Spleen (tissue), 11 donors: ENCODE measurements around the gene TMEM164. TPM values are rescaled to one million over a fixed set of nuclear protein-coding genes. Genes with fewer than 3 reads are reported as not detected.

Experiments used
- DNase-seq: peaks from one replicate; pipeline ENCODE4 v3.0.0-alpha.2; 2020
- H3K27ac ChIP-seq, 8 donors: fragments of 200-600 bp; sonication (generic) in 7 of 8; 1 replicate in 4 of 8; 2 replicates in 4 of 8; pipeline versions ENCODE4 v1.5.0 to v1.8.0; 2016 to 2021; ENCODE audit warnings: inconsistent platforms in 4 of 8, mild to moderate bottlenecking in 4 of 8, moderate library complexity in 1 of 8
- H3K27me3 ChIP-seq, 7 donors: fragments of 200-600 bp; sonication (generic) in 6 of 7; replicated peaks in 1 of 7; 1 replicate in 4 of 7; 2 replicates in 3 of 7; pipeline versions ENCODE4 v1.5.0 to v1.8.0; 2016 to 2021; ENCODE audit warnings: inconsistent platforms in 3 of 7, mild to moderate bottlenecking in 1 of 7
- H3K36me3 ChIP-seq, 6 donors: fragments of 200-600 bp; sonication (generic) in 5 of 6; 1 replicate in 4 of 6; 2 replicates in 2 of 6; pipeline versions ENCODE4 v1.5.0 to v1.8.0; 2016 to 2021; ENCODE audit warnings: inconsistent platforms in 2 of 6
- H3K4me1 ChIP-seq, 6 donors: fragments of 200-600 bp; sonication (generic) in 5 of 6; 1 replicate in 3 of 6; 2 replicates in 3 of 6; pipeline versions ENCODE4 v1.5.0 to v1.8.0; 2016 to 2021; ENCODE audit warnings: inconsistent platforms in 3 of 6
- H3K4me3 ChIP-seq, 8 donors: fragments of 200-600 bp; sonication (generic) in 7 of 8; 1 replicate in 4 of 8; 2 replicates in 4 of 8; pipeline versions ENCODE4 v1.5.0 to v1.8.0; 2016 to 2021; ENCODE audit warnings: inconsistent platforms in 4 of 8, mild to moderate bottlenecking in 4 of 8, moderate library complexity in 2 of 8
- H3K9me3 ChIP-seq, 8 donors: fragments of 200-600 bp; sonication (generic) in 7 of 8; 1 replicate in 4 of 8; 2 replicates in 4 of 8; pipeline versions ENCODE4 v1.5.0 to v1.8.0; 2016 to 2021; ENCODE audit warnings: inconsistent platforms in 4 of 8
- POLR2A ChIP-seq, 3 donors: fragments of 450-650 bp; IDR thresholded peaks; one replicate each; pipeline ENCODE4 v1.5.1; 2017; ENCODE audit warnings: antibody characterized with exemption in 3 of 3, mild to moderate bottlenecking in 1 of 3
- POLR2AphosphoS5 ChIP-seq, 3 donors: sonication (generic); formaldehyde crosslinking; IDR thresholded peaks; one replicate each; pipeline ENCODE4 v1.5.1; 2017; ENCODE audit warnings: antibody characterized with exemption in 3 of 3
- WGBS, 5 donors: extraction: QIAGEN DNeasy Blood & Tissue Kit in 3 of 5; methylation state at CpG; one replicate each; pipeline versions ENCODE4 v1.1.5 to v1.1.7; 2013 to 2018; 5-methylcytosine and 5-hydroxymethylcytosine counted together
- intact Hi-C: fragments of 100-400 bp; cut with DNase I; formaldehyde crosslinking; loops from one replicate; pipeline ENCODE4 v1.15.0; 2023; ENCODE audit warnings: low total_unique reads
- polyA plus RNA-seq, 3 donors: library from polyadenylated mRNA; stranded (reverse); fragments of 200-250 nt; gene quantifications; one replicate each; pipeline ENCODE4 v1.2.1, GENCODE V29; 2013
- total RNA-seq, 7 donors: library from RNA; depleted of rRNA in 3 of 7; stranded (reverse); fragments of >200 nt in 3 of 7; fragmentation: NEBNext Ultra II Directional in 4 of 7; extraction: Animal tissue kit (Norgen Biotek cat#: 25700) in 4 of 7; gene quantifications; one replicate each; pipeline versions ENCODE4 v1.1.0 to v1.2.1, GENCODE V29; 2016 to 2021
- TF ChIP-seq, protein P1 (sequence below), 11 experiments: fragments of 200-600 bp in 7 of 11; fragments of 450-650 bp in 4 of 11; sonication (generic) in 4 of 11; IDR thresholded peaks in 8 of 11; conservative IDR thresholded peaks in 3 of 11; 1 replicate in 7 of 11; 2 replicates in 4 of 11; pipeline versions ENCODE4 v1.4.0 to v1.8.0; 2016 to 2021; ENCODE audit warnings: antibody characterized with exemption in 11 of 11, inconsistent platforms in 4 of 11, mild to moderate bottlenecking in 1 of 11
- donor health status: healthy with polysubstance abuse.
- donor health status: DM: no; HTN: no; CAD: no; lungs with moderate emphysema.
- donor health status: DM: no; HTN: no; CAD: no.
- donor health status: Bipolar disorder and iron deficiency.
- donor health status: healthy.
- donor health status: DM: no; HTN: no; CAD: no.
- donor health status: DM: yes; HTN: yes; CAD: no.

The TMEM164 gene
- total and polyA plus RNA-seq, 10 donors, result 3.9 to 29.7 (median 24.3) TPM

GRCh38 chrX:110012818-110013485 lies 10.0 kb downstream of the TMEM164 start:
- H3K36me3 ChIP-seq, result peaks cover 0 to 16% (median 0%) of the 10 kb centered on the region in 6 donors
- intact Hi-C loops, result no loop called here
- no peak for DNase-seq
- no peak overlapping the region for H3K27ac ChIP-seq
- H3K4me3 ChIP-seq, result no peak overlapping the region
- no peaks in the 10 kb centered on the region for H3K27me3 ChIP-seq
- TF ChIP-seq POLR2A (IDR thresholded peaks at IDR 0.05) (no peak), POLR2AphosphoS5 (IDR thresholded peaks at IDR 0.05) (no peak)
- TF ChIP-seq, protein P1, sequence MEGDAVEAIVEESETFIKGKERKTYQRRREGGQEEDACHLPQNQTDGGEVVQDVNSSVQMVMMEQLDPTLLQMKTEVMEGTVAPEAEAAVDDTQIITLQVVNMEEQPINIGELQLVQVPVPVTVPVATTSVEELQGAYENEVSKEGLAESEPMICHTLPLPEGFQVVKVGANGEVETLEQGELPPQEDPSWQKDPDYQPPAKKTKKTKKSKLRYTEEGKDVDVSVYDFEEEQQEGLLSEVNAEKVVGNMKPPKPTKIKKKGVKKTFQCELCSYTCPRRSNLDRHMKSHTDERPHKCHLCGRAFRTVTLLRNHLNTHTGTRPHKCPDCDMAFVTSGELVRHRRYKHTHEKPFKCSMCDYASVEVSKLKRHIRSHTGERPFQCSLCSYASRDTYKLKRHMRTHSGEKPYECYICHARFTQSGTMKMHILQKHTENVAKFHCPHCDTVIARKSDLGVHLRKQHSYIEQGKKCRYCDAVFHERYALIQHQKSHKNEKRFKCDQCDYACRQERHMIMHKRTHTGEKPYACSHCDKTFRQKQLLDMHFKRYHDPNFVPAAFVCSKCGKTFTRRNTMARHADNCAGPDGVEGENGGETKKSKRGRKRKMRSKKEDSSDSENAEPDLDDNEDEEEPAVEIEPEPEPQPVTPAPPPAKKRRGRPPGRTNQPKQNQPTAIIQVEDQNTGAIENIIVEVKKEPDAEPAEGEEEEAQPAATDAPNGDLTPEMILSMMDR (IDR thresholded peaks at IDR 0.05 in 8 of 11, conservative IDR thresholded peaks at IDR 0.05 in 3 of 11), result no peak
- H3K4me1 ChIP-seq, result peaks cover 0 to 22% (median 0%) of the 10 kb centered on the region in 6 donors
- no peaks in the 10 kb centered on the region for H3K9me3 ChIP-seq
- WGBS, 5 donors, result 59 to 87% (median 71%) methylated on average over 1 to 3 of the region's 3 CpGs

DNA sequence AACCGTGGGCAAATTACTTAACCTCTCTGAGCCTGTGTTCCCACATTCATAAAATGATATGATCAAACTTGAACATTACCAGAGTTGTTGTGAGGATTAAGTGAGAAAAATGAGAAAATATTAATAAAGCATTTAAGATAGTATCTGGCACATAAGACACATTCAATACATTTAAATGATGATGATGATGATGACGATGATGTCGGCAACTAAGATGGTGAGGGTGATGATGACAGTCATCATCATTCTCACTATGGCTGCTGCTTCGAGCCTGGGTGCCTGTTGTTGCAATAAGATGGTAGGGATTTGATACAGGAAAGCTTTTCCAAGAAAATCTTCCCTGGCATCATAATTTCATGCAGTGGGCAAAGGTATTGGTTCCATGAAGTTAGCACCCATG lies 11.1 kb downstream of the TMEM164 start:
- intact Hi-C loops, result no loop called here
- Histone ChIP-seq H3K27ac (no peak overlapping the region), H3K9me3 (no peaks in the 10 kb centered on the region), H3K36me3 (peaks cover 0 to 17% (median 0%) of the 10 kb centered on the region in 6 donors), H3K4me3 (no peak overlapping the region), H3K27me3 (no peaks in the 10 kb centered on the region), H3K4me1 (peaks cover 0 to 22% (median 0%) of the 10 kb centered on the region in 6 donors)
- no peak for DNase-seq
- no peak for TF ChIP-seq POLR2AphosphoS5 (IDR thresholded peaks at IDR 0.05)
- TF ChIP-seq, protein P1 (IDR thresholded peaks at IDR 0.05 in 8 of 11, conservative IDR thresholded peaks at IDR 0.05 in 3 of 11), result no peak
- TF ChIP-seq POLR2A (IDR thresholded peaks at IDR 0.05), result no peak
- 77 to 94% (median 84%) methylated on average over 4 of the region's 4 CpGs for WGBS, 5 donors

GRCh38 chrX:110015032-110015431 lies 12.1 kb downstream of the TMEM164 start:
- DNase-seq, result no peak
- TF ChIP-seq POLR2A (IDR thresholded peaks at IDR 0.05) (no peak), POLR2AphosphoS5 (IDR thresholded peaks at IDR 0.05) (no peak)
- TF ChIP-seq, protein P1 (IDR thresholded peaks at IDR 0.05 in 8 of 11, conservative IDR thresholded peaks at IDR 0.05 in 3 of 11), result no peak
- Histone ChIP-seq H3K36me3 (peaks cover 0 to 17% (median 0%) of the 10 kb centered on the region in 6 donors), H3K4me3 (no peak overlapping the region), H3K27me3 (no peaks in the 10 kb centered on the region), H3K4me1 (peaks cover 0 to 22% (median 0%) of the 10 kb centered on the region in 6 donors), H3K27ac (peak overlapping the region in 1 of 8 donors; percentile 42), H3K9me3 (no peaks in the 10 kb centered on the region)
- WGBS, 5 donors, result 38 to 75% (median 56%) methylated on average over 1 to 2 of the region's 2 CpGs
- intact Hi-C loops, result no loop called here

DNA sequence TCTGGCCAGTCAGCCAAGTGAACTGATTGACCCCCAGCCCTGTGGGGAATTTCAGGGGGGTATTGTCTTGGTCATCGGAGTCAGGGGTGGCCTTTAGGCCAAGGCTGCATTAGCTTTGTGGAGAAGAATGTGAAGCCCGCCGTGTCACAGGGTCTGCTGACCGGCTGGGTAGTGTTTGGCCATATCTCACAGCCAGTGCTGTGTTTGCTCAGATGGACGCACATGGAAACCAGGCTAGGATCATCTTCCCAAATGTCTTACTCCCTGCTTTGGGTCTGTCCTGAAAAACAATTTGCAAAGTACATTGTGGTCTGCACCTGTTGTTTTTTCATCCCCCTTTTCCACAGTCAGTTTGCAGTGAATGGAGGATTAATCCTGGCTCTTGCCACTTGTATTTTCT lies 13.0 kb downstream of the TMEM164 start:
- H3K27ac ChIP-seq, result no peak overlapping the region
- peaks cover 0 to 16% (median 0%) of the 10 kb centered on the region in 6 donors for H3K4me1 ChIP-seq
- intact Hi-C loops, result no loop called here
- H3K9me3 ChIP-seq, result no peaks in the 10 kb centered on the region
- peaks cover 0 to 23% (median 0%) of the 10 kb centered on the region in 6 donors for H3K36me3 ChIP-seq
- WGBS, 5 donors, result 67 to 97% (median 86%) methylated on average over 4 to 5 of the region's 5 CpGs
- TF ChIP-seq POLR2AphosphoS5 (IDR thresholded peaks at IDR 0.05) (no peak), POLR2A (IDR thresholded peaks at IDR 0.05) (no peak)
- TF ChIP-seq, protein P1 (IDR thresholded peaks at IDR 0.05 in 8 of 11, conservative IDR thresholded peaks at IDR 0.05 in 3 of 11), result no peak
- H3K4me3 ChIP-seq, result no peak overlapping the region
- DNase-seq, result no peak
- H3K27me3 ChIP-seq, result no peaks in the 10 kb centered on the region
